HG02678 (cell line): ENCODE results near the gene PLXNB3.

Experiments used
- ATAC-seq: cut with Tn5 transposase; IDR thresholded peaks from one replicate; pipeline ENCODE4 v1.9.1; 2021; ENCODE audit warnings: mild to moderate bottlenecking, moderate library complexity; ENCODE audit not compliant: unreplicated experiment

The PLXNB3 gene

GRCh38 chrX:153784325-153784967, 20.4 kb downstream of the PLXNB3 start:
- no peak for ATAC-seq

DNA sequence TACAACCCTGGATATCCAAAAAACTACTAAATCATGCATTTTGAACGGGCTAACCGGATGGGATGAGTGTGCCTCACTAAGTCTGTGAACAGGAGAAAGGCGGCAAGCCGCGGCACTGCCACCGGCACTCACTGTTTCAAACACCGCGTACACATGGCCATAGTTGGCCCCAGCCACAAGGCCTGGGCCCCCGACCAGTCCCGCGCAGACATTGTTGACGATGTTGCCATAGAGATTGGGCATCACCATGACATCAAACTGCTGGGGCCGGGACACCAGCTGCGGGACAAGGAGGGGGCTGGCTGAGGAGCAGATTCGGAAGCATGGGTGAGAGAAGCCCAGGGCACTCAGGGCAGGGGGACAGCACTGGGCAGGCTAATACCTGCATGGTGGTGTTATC, 22.6 kb downstream of the PLXNB3 start:
- ATAC-seq: no peak

DNA sequence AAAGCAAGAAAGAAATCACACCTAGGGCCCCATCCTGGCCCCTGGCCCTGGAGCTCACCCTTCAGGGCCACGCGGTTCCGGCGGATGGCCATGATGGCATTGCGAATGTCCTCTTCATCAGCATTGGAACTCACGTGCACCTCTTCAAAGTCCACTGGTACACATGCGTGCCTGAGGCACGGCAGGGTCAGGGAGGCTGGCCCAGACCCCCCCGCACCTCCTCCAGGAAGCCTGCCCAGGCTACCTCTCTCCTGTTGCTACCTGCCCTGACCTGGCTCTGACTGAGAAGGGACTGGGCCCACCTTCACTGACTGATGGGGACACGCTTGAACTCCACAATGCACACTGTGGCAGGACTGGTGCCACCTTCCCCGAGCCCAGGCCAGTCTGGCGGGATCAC, 25.6 kb downstream of the PLXNB3 start:
- ATAC-seq: no peak

DNA sequence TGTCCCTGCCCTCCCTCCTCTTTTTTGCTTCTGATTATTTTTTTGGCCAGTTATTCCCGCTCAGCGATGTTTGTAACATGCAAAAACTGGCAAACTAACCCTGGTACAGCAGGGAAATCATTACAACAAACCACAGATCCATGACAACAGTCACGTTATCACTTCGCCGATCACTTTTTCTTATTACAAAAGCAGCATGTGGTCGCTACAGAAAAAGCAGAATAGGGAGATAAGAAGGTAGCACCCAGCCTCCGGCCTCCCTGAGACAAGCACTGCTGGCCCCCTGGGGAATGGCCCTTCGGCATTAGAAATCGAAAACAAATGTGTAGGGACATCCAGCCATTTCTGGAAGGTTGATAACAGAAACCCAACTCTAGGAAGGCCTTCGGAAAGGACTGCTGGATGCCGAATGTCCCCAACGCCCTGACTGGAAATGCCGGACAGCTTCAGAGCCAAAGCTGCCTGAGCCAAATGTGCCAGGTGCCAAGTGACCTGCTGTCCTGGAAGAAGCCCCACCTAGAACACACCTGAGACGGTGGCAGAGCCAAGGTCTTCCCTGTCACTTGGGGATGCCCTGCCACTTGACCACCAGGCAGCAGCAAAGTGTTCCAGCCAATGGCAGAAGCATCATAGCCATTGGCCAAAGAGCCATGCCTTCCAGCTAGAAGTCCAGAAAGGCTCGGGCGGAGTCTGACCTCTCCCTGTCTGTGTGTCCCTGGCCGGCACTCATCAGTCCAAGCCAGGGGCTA, 27.2 kb downstream of the PLXNB3 start:
- no peak for ATAC-seq

DNA sequence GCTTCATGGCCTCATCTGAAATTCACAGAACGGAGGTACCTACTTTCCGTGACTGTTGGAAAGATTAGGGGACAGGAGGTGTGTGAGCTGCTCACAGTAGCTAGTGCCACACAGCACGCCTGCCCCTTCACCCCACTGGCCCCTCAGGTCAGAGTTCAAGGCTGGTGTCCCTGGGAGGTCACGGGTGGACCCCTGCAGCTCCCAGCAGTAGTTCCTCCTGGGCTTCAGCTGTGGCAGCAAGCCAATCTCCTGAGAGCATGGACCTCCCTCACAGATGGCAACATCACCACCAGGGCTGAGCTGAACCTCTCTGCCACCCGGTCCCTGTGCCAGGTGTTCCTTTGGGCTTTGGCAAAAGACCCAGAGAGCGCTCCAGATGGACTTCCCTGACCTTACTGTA, 28.3 kb downstream of the PLXNB3 start:
- no peak for ATAC-seq

DNA sequence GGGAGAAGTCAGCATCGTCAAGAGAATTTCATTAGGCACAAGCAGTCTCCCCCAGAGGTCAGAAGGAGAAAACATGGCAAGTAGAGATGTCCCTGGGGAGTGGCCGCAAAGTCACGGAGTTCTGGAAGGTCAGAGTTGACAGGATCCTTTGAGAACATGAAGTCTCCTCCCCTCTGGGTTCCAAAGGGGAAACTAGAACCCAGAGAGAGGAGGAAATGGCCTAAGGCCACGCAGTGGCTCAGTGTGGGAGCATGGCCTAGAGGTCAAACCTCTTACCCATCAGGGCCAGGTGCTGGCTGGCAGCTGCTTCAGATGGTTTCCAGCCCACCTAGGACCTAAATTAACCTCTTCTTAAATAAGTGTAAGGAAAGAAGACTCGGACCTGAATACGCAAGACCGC, 29.2 kb downstream of the PLXNB3 start:
- ATAC-seq: no peak

- peak; percentile 94 for ATAC-seq
Observed at GRCh38 chrX:153794018-153794896, 30.2 kb downstream of the PLXNB3 start, which contains the start of the genes IDH3G and SSR4. Gene IDH3G (minus strand): TSS chrX:153794375. CDS start chrX:153794326, 49 bp downstream. Gene SSR4 (plus strand): TSS chrX:153794668. CDS start chrX:153794688, 20 bp downstream.

- no peak for ATAC-seq
Observed at GRCh38 chrX:153794897-153795816, 31.1 kb downstream of the PLXNB3 start.

DNA sequence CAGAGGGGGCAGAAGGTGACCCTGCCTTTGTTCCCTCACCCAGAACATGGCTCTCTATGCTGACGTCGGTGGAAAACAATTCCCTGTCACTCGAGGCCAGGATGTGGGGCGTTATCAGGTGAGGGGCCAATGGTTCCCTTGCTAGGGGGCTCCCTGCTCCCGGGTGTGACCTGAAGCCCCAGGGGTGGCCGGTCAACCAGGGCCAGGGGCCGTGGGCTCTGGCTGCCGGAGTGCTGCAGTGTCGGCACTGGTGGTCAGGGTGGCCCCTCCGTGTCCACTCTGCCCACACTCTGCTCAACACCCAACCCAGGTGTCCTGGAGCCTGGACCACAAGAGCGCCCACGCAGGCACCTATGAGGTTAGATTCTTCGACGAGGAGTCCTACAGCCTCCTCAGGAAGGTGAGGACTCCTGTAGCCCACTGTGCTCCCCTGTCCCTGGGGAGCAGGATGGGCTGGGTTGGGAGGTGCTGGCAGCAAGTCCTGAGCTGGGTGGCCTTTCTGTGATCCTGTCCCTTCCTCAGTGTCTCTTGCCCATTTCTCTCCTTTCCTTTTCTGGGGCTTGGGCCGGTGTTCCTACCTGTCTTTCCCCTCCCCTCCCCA, 33.5 kb downstream of the PLXNB3 start:
- no peak for ATAC-seq

DNA sequence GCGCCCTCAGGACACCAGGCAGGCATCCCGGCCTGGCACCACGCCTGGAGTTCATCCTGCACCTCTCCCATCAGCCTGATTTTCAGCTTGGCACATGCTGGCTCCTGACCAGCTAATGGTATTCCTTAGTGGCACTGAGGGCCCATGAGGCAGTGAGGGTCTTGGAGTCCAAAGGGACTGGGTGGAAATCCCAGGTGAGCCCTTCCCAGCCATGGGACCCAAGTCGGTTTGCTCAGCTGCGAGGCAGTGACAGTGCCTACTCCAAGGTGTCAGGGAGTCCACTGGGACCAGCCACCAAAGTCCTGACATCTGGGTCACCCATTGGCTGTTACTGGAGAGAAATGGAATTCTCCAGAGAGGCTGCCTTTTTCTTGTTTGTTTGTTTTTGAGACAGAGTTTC, 35.3 kb downstream of the PLXNB3 start:
- no peak for ATAC-seq

DNA sequence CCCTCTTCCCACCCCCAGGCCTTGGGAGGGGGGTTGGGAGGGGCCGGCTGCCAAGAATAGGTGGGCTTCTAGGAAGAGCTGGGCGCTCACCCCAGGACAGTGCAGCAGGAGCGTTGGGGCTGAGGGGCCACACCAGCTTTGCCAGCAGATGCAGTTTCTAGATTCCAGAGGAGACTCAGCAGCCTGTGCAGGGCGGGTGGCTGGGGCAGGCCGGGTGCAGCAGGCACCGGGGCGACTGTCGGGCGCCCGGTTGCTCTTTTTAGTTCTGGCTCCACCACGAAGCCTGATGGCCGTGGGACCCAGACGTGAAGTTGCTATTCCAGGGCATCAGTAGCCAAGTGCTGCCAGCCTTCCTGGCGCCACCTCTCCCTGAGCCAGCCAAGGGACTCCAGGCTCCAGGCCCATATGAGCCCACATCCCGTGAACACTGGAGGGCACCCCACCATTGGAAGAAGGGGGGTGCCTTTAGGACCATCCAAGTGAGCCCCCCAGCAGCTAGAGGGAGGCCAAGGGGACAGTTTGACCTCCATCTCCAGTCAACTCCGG, 36.2 kb downstream of the PLXNB3 start:
- no peak for ATAC-seq

DNA sequence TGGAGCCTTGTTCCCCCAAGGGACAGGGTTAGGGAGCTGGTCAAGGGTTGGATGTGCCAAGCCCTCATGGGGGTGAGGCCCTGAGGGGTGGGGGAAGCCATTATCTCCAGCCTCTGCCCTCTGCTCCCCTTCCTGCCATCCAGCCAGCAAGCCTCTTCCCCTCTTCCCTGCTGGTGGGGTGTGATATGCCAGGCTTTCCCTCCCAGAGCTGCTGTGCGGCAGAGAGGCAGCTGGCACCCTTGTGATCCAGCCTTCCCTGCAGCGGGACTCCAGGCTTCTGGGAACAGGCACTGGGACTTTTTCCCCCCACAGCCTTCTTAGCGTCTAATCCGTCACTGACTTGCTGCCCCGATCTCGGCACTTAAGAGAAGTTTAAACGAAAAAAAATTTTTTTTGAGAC, 36.7 kb downstream of the PLXNB3 start:
- ATAC-seq: no peak

- ATAC-seq: no peak
Observed at GRCh38 chrX:153801669-153802068, 37.6 kb downstream of the PLXNB3 start.

GRCh38 chrX:153802513-153803045, 38.5 kb downstream of the PLXNB3 start:
- no peak for ATAC-seq

DNA sequence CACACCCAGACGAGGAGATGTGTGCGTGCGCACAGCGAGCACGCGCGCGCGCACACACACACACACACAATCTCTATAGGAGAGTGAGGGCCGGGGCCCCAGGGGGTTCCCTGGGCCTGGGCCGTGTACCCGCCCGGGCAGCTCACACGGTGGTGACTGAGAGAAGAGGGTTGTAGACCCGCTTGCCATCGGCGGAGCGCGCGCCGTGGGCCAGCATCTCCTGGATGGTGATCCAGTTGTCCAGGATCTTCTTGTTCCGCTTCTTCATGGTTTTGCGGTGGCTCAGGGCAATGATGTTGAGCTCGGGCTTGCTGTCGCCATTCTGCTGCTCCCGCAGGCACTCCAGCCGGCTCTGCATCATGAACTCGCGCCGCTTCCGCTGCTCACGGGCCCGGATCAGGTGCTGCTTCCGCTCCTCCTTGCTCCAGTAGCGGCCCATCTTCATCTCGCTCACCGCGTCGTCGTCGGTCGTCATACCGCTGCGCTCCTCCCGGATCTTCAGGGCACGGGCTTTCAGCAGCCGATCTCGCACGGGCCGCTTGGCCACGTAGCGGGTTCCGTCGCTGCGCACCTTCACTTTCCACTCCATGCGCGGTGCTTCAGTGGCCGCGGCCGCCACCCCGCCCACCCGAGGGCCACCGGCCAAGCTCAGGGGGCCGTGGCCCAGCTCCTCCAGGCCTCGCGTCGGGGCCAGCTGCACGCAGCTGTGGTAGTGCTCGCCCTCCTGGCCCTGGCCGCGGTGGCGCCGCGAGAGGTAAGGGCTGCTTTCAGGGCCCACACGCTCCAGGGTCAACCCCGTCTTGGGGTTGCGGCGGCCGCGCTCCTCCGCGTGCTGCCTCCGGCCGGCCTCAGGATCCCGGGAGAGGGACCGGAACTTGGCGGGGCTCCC, 39.4 kb downstream of the PLXNB3 start:
- ATAC-seq: no peak

DNA sequence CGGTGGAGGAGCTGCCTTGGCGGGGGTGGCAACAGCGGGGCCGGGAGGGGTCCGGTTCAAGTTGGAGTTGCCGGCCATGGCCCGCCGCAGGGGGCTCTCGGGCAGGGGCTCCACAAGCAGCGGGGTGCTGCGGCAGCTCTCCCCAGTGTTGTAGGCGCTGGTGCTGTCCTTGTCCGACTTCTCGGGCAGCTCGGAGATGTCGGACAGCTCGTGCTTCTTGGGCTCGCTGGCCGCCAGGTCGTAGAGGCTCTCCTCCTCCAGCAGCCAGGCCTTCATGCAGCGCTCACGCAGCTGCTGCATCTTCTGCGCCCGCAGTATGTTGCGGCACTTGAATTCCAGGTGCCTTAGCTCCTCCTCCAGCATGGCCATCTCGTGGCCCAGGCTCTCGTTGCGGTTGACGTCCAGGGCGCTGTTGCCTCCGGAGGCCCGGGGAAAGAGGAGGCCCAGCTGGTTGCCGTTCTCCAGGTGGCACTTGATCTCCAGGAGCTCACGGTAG, 40.1 kb downstream of the PLXNB3 start:
- ATAC-seq: no peak

GRCh38 chrX:153804621-153805020, 40.6 kb downstream of the PLXNB3 start:
- ATAC-seq: no peak

GRCh38 chrX:153805436-153805835, 41.4 kb downstream of the PLXNB3 start:
- ATAC-seq: no peak
